Trophoblast cell (in vitro differentiated cells and primary cell): ENCODE data around the gene MAPK12.

ENCODE experiments used
- DNase-seq, 2 donors: peaks; one replicate each; pipeline ENCODE4 v3.0.0-alpha.2; 2016
- H2AFZ ChIP-seq: 2 replicates; pipeline ENCODE4 v1.6.1; 2013; ENCODE audit warnings: low read length, moderate library complexity, mild to moderate bottlenecking; ENCODE audit not compliant: insufficient read depth, poor library complexity
- H2AK5ac ChIP-seq: 2 replicates; pipeline ENCODE4 v1.6.1; 2013; ENCODE audit warnings: mild to moderate bottlenecking, low read length
- H2BK120ac ChIP-seq: 2 replicates; pipeline ENCODE4 v1.6.1; 2013; ENCODE audit warnings: low read length, mild to moderate bottlenecking, moderate library complexity; ENCODE audit not compliant: insufficient read depth, poor library complexity
- H2BK12ac ChIP-seq: 2 replicates; pipeline ENCODE4 v1.6.1; 2013; ENCODE audit warnings: mild to moderate bottlenecking, low read length, moderate library complexity
- H2BK5ac ChIP-seq: 2 replicates; pipeline ENCODE4 v1.6.1; 2013; ENCODE audit warnings: low read length, low read depth, moderate library complexity, mild to moderate bottlenecking; ENCODE audit not compliant: poor library complexity
- H3K14ac ChIP-seq: 2 replicates; pipeline ENCODE4 v1.6.1; 2013; ENCODE audit warnings: mild to moderate bottlenecking, low read length
- H3K18ac ChIP-seq: 2 replicates; pipeline ENCODE4 v1.6.1; 2013; ENCODE audit warnings: mild to moderate bottlenecking, low read length
- H3K23ac ChIP-seq: 2 replicates; pipeline ENCODE4 v1.6.1; 2013; ENCODE audit warnings: low read length
- H3K27ac ChIP-seq: 2 replicates; pipeline ENCODE4 v1.5.1; 2013; ENCODE audit warnings: low read depth, mild to moderate bottlenecking, inconsistent platforms, low read length, moderate library complexity
- H3K27me3 ChIP-seq: 2 replicates; pipeline ENCODE4 v1.6.1; 2013; ENCODE audit warnings: inconsistent platforms, mild to moderate bottlenecking, low read length, moderate library complexity; ENCODE audit not compliant: insufficient read depth
- H3K36me3 ChIP-seq, 2 experiments: 1 replicate in 1 of 2; 2 replicates in 1 of 2; pipeline ENCODE4 v1.6.1; 2013; ENCODE audit warnings: low read length in 2 of 2, mild to moderate bottlenecking in 2 of 2, moderate library complexity in 1 of 2; ENCODE audit not compliant: insufficient read depth in 2 of 2, control insufficient read depth in 1 of 2
- H3K4ac ChIP-seq: 2 replicates; pipeline ENCODE4 v1.6.1; 2013; ENCODE audit warnings: low read depth, mild to moderate bottlenecking, low read length, moderate library complexity
- H3K4me1 ChIP-seq, 2 experiments: 1 replicate in 1 of 2; 2 replicates in 1 of 2; pipeline ENCODE4 v1.6.1; 2013; ENCODE audit warnings: low read length in 2 of 2, mild to moderate bottlenecking in 2 of 2, moderate library complexity in 1 of 2; ENCODE audit not compliant: insufficient read depth in 2 of 2, control insufficient read depth in 1 of 2
- H3K4me2 ChIP-seq: 2 replicates; pipeline ENCODE4 v1.6.1; 2013; ENCODE audit warnings: inconsistent platforms, mild to moderate bottlenecking, low read length, moderate library complexity
- H3K4me3 ChIP-seq: 2 replicates; pipeline ENCODE4 v1.5.1; 2013; ENCODE audit warnings: mild to moderate bottlenecking, low read depth, low read length, inconsistent platforms
- H3K79me1 ChIP-seq: one replicate; pipeline ENCODE4 v1.6.1; 2013; ENCODE audit warnings: low read length
- H3K79me2 ChIP-seq: 2 replicates; pipeline ENCODE4 v1.6.1; 2013; ENCODE audit warnings: low read length, mild to moderate bottlenecking; ENCODE audit not compliant: control insufficient read depth, insufficient read depth, poor library complexity
- H3K9ac ChIP-seq: 2 replicates; pipeline ENCODE4 v1.6.1; 2013; ENCODE audit warnings: mild to moderate bottlenecking, low read length
- H3K9me3 ChIP-seq: 2 replicates; pipeline ENCODE4 v1.6.1; 2013; ENCODE audit warnings: low read depth, mild to moderate bottlenecking, control low read depth, inconsistent platforms, low read length; ENCODE audit not compliant: insufficient read depth
- H4K12ac ChIP-seq: 2 replicates; pipeline ENCODE4 v1.6.1; 2013; ENCODE audit warnings: low read depth, mild to moderate bottlenecking, low read length, moderate library complexity
- H4K8ac ChIP-seq: 2 replicates; pipeline ENCODE4 v1.6.1; 2013; ENCODE audit warnings: low read depth, mild to moderate bottlenecking, low read length, moderate library complexity
- H4K91ac ChIP-seq: one replicate; pipeline ENCODE4 v1.6.1; 2013; ENCODE audit warnings: low read depth, mild to moderate bottlenecking, low read length, moderate library complexity
- WGBS: extraction: QIAGEN DNeasy Blood & Tissue Kit; methylation state at CpG from one replicate; pipeline ENCODE4 v1.1.7; 2013; ENCODE audit warnings: missing lambda C conversion rate; ENCODE audit not compliant: insufficient read length, insufficient coverage; ENCODE audit errors: extremely low coverage; 5-methylcytosine and 5-hydroxymethylcytosine counted together

MAPK12 gene

GRCh38 chr22:50297510-50298265 lies 36.2 kb upstream of the MAPK12 start:
- Histone ChIP-seq H2AK5ac (no peak overlapping the region), H3K23ac (no peak overlapping the region), H3K4me3 (no peak overlapping the region), H4K8ac (no peak overlapping the region), H4K91ac (no peak overlapping the region), H3K14ac (no peak overlapping the region), H3K27me3 (no peaks in the 10 kb centered on the region), H3K9ac (no peak overlapping the region), H2BK12ac (peak overlapping the region; percentile 47), H2AFZ (no peak overlapping the region), H3K79me2 (peaks cover 17% of the 10 kb centered on the region), H3K4ac (peak overlapping the region; percentile 21), H3K4me1 (peaks cover 37 to 45% of the 10 kb centered on the region in 2 experiments), H4K12ac (no peak overlapping the region), H3K9me3 (peaks cover 4% of the 10 kb centered on the region), H3K79me1 (peaks cover 26% of the 10 kb centered on the region), H3K18ac (peak overlapping the region; percentile 23), H3K36me3 (peaks cover 3 to 9% of the 10 kb centered on the region in 2 experiments), H3K27ac (no peak overlapping the region), H3K4me2 (no peak overlapping the region), H2BK5ac (no peak overlapping the region), H2BK120ac (no peak overlapping the region)
- DNase-seq: no peak
- WGBS: no CpG with 5 or more reads among the region's 20 CpGs

- Histone ChIP-seq H3K36me3 (peaks cover 3 to 9% of the 10 kb centered on the region in 2 experiments), H2BK5ac (no peak overlapping the region), H3K9ac (no peak overlapping the region), H3K9me3 (peaks cover 4% of the 10 kb centered on the region), H2BK120ac (no peak overlapping the region), H4K12ac (no peak overlapping the region), H3K4ac (peak overlapping the region; percentile 21), H3K4me2 (no peak overlapping the region), H3K18ac (peak overlapping the region; percentile 23), H3K14ac (no peak overlapping the region), H3K23ac (no peak overlapping the region), H2AFZ (no peak overlapping the region), H3K27ac (no peak overlapping the region), H2BK12ac (no peak overlapping the region), H3K4me3 (no peak overlapping the region), H3K4me1 (peaks cover 41 to 50% of the 10 kb centered on the region in 2 experiments), H3K79me2 (peaks cover 19% of the 10 kb centered on the region), H4K91ac (no peak overlapping the region), H3K79me1 (peaks cover 30% of the 10 kb centered on the region), H3K27me3 (no peaks in the 10 kb centered on the region), H2AK5ac (no peak overlapping the region), H4K8ac (no peak overlapping the region)
- WGBS: no CpG with 5 or more reads among the region's 29 CpGs
- DNase-seq: no peak
Observed at GRCh38 chr22:50296658-50297490, 35.4 kb upstream of the MAPK12 start.

DNA sequence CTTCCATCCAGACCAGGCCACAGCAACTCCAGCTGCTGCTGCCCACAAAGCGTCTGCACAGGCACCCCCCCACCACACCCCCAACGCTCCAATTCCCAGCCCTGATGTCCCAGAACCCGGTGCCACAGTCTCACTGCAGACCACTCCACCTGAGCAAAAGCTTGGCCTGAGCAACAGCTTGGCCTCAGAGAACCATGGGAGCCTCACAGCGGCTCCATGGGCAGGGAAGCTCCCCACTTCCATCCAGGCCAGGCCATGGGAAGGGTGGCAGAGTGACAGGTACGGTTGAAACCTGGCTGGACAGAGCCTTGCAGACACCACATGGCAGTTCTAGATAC lies 32.8 kb upstream of the MAPK12 start:
- no peak overlapping the region for H3K9ac ChIP-seq
- peaks cover 29 to 37% of the 10 kb centered on the region in 2 experiments for H3K4me1 ChIP-seq
- H3K9me3 ChIP-seq: peaks cover 4% of the 10 kb centered on the region
- H4K12ac ChIP-seq: no peak overlapping the region
- H2AK5ac ChIP-seq: peak overlapping the region; percentile 51
- H2AFZ ChIP-seq: peak overlapping the region; percentile 11
- H2BK5ac ChIP-seq: peak overlapping the region; percentile 68
- H3K27me3 ChIP-seq: no peaks in the 10 kb centered on the region
- peak overlapping the region; percentile 49 for H2BK120ac ChIP-seq
- H4K8ac ChIP-seq: peak overlapping the region; percentile 10
- H3K4me3 ChIP-seq: no peak overlapping the region
- peaks cover 15% of the 10 kb centered on the region for H3K79me2 ChIP-seq
- no peak overlapping the region for H3K4me2 ChIP-seq
- peak overlapping the region; percentile 19 for H2BK12ac ChIP-seq
- H3K79me1 ChIP-seq: peaks cover 25% of the 10 kb centered on the region
- WGBS: no CpG with 5 or more reads among the region's 5 CpGs
- peak overlapping the region; percentile 54 for H3K18ac ChIP-seq
- H3K27ac ChIP-seq: peak overlapping the region; percentile 73
- H4K91ac ChIP-seq: peak overlapping the region; percentile 69
- H3K14ac ChIP-seq: peak overlapping the region; percentile 80
- H3K23ac ChIP-seq: no peak overlapping the region
- DNase-seq: no peak
- no peak overlapping the region for H3K4ac ChIP-seq
- peaks cover 23 to 27% of the 10 kb centered on the region in 2 experiments for H3K36me3 ChIP-seq

DNA sequence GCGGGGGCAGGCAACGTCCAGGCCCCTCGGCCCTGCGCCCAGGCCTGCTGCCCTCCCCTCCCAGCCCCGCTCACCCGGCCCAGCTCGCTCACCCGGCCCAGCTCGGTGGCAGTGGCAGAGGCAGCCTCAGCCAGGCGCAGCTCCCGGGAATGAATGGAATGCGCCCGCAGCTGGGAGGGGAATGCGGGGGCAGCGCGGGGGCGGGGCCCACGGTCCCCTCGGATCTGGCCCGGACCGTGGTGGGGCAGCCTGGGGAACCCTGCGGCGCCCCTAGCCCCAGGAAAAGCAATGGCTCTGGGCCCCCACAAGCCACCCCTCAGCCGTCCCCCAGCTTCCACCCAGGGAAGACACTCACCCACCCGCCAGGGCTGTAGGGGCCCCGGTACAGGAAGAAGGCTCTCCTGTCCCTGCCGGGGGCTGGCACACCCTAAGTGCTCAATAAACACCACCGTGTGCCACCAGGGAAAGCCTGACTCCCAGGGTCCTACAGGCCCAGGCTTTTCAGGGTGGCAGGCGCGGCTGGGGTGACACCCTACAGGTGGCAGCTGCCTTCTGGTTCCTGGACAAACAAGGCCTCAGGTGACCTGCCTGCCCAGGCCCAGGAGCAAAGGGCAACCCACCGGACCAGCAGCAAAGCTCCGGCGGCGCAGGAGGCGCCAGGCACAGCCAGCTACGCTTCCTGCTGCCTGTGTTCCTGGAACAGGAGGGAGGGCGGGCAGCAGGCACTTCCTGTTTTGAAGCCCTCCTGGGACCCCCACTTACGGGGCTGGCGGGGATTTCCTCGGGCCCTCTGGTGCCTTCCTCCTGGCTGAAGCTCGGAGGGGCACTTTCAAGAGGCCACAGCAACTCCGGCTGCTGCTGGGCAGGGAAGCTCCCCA lies 32.2 kb upstream of the MAPK12 start:
- H3K23ac ChIP-seq: no peak overlapping the region
- peaks cover 22% of the 10 kb centered on the region for H3K79me1 ChIP-seq
- DNase-seq: peak; percentile 78 to 89
- H2BK120ac ChIP-seq: peak overlapping the region; percentile 91
- H3K27me3 ChIP-seq: no peaks in the 10 kb centered on the region
- peaks cover 27 to 34% of the 10 kb centered on the region in 2 experiments for H3K4me1 ChIP-seq
- peak overlapping the region; percentile 21 for H3K4ac ChIP-seq
- H3K18ac ChIP-seq: peak overlapping the region; percentile 54
- H4K12ac ChIP-seq: no peak overlapping the region
- H3K4me2 ChIP-seq: peak overlapping the region; percentile 64
- H3K9me3 ChIP-seq: peaks cover 4% of the 10 kb centered on the region
- H3K4me3 ChIP-seq: no peak overlapping the region
- peak overlapping the region; percentile 51 for H2AK5ac ChIP-seq
- H2BK5ac ChIP-seq: peak overlapping the region; percentile 68
- H3K36me3 ChIP-seq: peaks cover 29 to 33% of the 10 kb centered on the region in 2 experiments
- H4K91ac ChIP-seq: peak overlapping the region; percentile 82
- WGBS: no CpG with 5 or more reads among the region's 42 CpGs
- H3K79me2 ChIP-seq: peaks cover 13% of the 10 kb centered on the region
- H2AFZ ChIP-seq: peak overlapping the region; percentile 68
- H3K14ac ChIP-seq: peak overlapping the region; percentile 80
- peak overlapping the region; percentile 18 for H4K8ac ChIP-seq
- peak overlapping the region; percentile 90 for H3K27ac ChIP-seq
- peak overlapping the region; percentile 19 for H2BK12ac ChIP-seq
- H3K9ac ChIP-seq: no peak overlapping the region
